Endothelial cell of umbilical vein (primary cell): Measurements from ENCODE around the gene ARHGEF6. TPM values are rescaled to one million over a fixed set of nuclear protein-coding genes. Genes with fewer than 3 reads are reported as not detected.

Experiments used
- BruUV-seq: library from RNA; stranded (reverse); fragments of 400-500 nt; replicated peaks from 2 replicates; lab custom pipeline; 2021; lab: Mats Ljungman, UMichigan
- CTCF ChIA-PET: fragments of 300-600, 350-600 bp; sonication (Branson Sonifier 250); formaldehyde crosslinking; loops from one replicate; lab custom pipeline; 2021; ENCODE audit warnings: antibody characterized with exemption, inconsistent platforms; lab: Charles Lee
- POLR2A ChIA-PET: fragments of 300-600, 350-600 bp; sonication (Branson Sonifier 250); formaldehyde crosslinking; loops from one replicate; lab custom pipeline; 2021; ENCODE audit warnings: antibody characterized with exemption, inconsistent platforms; lab: Charles Lee
- DNase-seq: peaks from one replicate; pipeline ENCODE4 v3.0.0-alpha.2; 2011; ENCODE audit warnings: low read depth, low spot score
- FAIRE-seq: peaks from 2 replicates; lab custom pipeline; 2011; peaks lifted over from hg19 to GRCh38; lab: Jason Lieb, UNC
- H2AFZ ChIP-seq: 2 replicates; pipeline ENCODE4 v1.6.0; 2012; ENCODE audit warnings: low read depth, low read length, control low read depth, inconsistent platforms
- H3K27ac ChIP-seq: 2 replicates; pipeline ENCODE4 v1.5.1; 2011; ENCODE audit warnings: low read depth, mild to moderate bottlenecking, control low read depth, low read length, moderate library complexity; ENCODE audit not compliant: insufficient read depth
- H3K27me3 ChIP-seq, 2 experiments: 2 replicates each; pipeline versions ENCODE4 v1.6.0 to v1.6.1; 2011; ENCODE audit warnings: low read length in 2 of 2, mixed read lengths in 1 of 2; ENCODE audit not compliant: control insufficient read depth in 2 of 2, insufficient read depth in 2 of 2
- H3K36me3 ChIP-seq, 2 experiments: 2 replicates in 1 of 2; 3 replicates in 1 of 2; pipeline ENCODE4 v1.5.1; 2011; ENCODE audit warnings: low read length in 2 of 2, mild to moderate bottlenecking in 1 of 2, moderate library complexity in 1 of 2; ENCODE audit not compliant: control insufficient read depth in 2 of 2, insufficient read depth in 2 of 2; ENCODE audit errors: extremely low read depth in 1 of 2
- H3K4me1 ChIP-seq: 3 replicates; pipeline ENCODE4 v1.5.1; 2011; ENCODE audit warnings: mild to moderate bottlenecking, low read length; ENCODE audit not compliant: control insufficient read depth, insufficient read depth; ENCODE audit errors: extremely low read depth
- H3K4me2 ChIP-seq: 2 replicates; pipeline ENCODE4 v1.6.1; 2011; ENCODE audit warnings: low read length, control low read depth, mixed read lengths; ENCODE audit not compliant: insufficient read depth
- H3K4me3 ChIP-seq, 3 experiments: fragments of 200-600 bp in 1 of 3; sonication (generic), shearing (Covaris generic) in 1 of 3; replicated peaks in 1 of 3; 2 replicates each; pipeline ENCODE4 v1.5.1; 2011 to 2016; ENCODE audit warnings: control low read depth in 3 of 3, low read length in 3 of 3, mild to moderate bottlenecking in 2 of 3, inconsistent platforms in 1 of 3, low read depth in 1 of 3, moderate library complexity in 1 of 3; ENCODE audit not compliant: insufficient read depth in 1 of 3
- H3K79me2 ChIP-seq: 2 replicates; pipeline ENCODE4 v1.6.0; 2012; ENCODE audit warnings: low read length, inconsistent platforms; ENCODE audit not compliant: control insufficient read depth, insufficient read depth
- H3K9ac ChIP-seq: replicated peaks from 2 replicates; pipeline ENCODE3; 2011; ENCODE audit warnings: low read length, control low read depth; ENCODE audit not compliant: insufficient read depth; ENCODE audit errors: extremely low read depth
- H3K9me1 ChIP-seq: replicated peaks from 3 replicates; pipeline ENCODE4 v1.6.0; 2011; ENCODE audit warnings: mild to moderate bottlenecking, low read length; ENCODE audit not compliant: control insufficient read depth, insufficient read depth; ENCODE audit errors: extremely low read depth
- H3K9me3 ChIP-seq: replicated peaks from 2 replicates; pipeline ENCODE4 v1.5.1; 2012; ENCODE audit warnings: low read length, inconsistent platforms; ENCODE audit not compliant: control insufficient read depth, insufficient read depth
- H4K20me1 ChIP-seq: replicated peaks from 2 replicates; pipeline ENCODE3; 2011; ENCODE audit warnings: mild to moderate bottlenecking, low read length; ENCODE audit not compliant: control insufficient read depth, insufficient read depth; ENCODE audit errors: extremely low read depth
- CTCF ChIP-seq, 2 donors: IDR thresholded peaks; 1 replicate in 1 of 2; 2 replicates in 1 of 2; pipeline ENCODE4 v1.5.1; 2011; ENCODE audit warnings: low read length in 2 of 2, mild to moderate bottlenecking in 2 of 2, moderate library complexity in 2 of 2, control low read depth in 1 of 2, inconsistent platforms in 1 of 2, low read depth in 1 of 2; ENCODE audit not compliant: insufficient read depth in 1 of 2; ENCODE audit errors: extremely low read depth in 1 of 2
- EZH2 ChIP-seq: IDR thresholded peaks from 2 replicates; pipeline ENCODE4 v1.6.1; 2012; ENCODE audit warnings: borderline replicate concordance, low read depth, mild to moderate bottlenecking, moderate library complexity, low read length, inconsistent platforms; ENCODE audit not compliant: severe bottlenecking
- FOS ChIP-seq: IDR thresholded peaks from 2 replicates; pipeline ENCODE4 v1.6.1; 2011; ENCODE audit warnings: mild to moderate bottlenecking, low read length, moderate library complexity, borderline replicate concordance; ENCODE audit not compliant: insufficient read depth
- GATA2 ChIP-seq: IDR thresholded peaks from 2 replicates; pipeline ENCODE4 v1.7.0; 2011; ENCODE audit warnings: low read depth, mild to moderate bottlenecking, moderate library complexity, mixed read lengths, low read length; ENCODE audit not compliant: insufficient read length, insufficient read depth
- JUN ChIP-seq: IDR thresholded peaks from 2 replicates; pipeline ENCODE4 v1.6.1; 2011; ENCODE audit warnings: borderline replicate concordance, low read depth; ENCODE audit not compliant: insufficient read length, insufficient read depth
- MAX ChIP-seq: IDR thresholded peaks from 2 replicates; pipeline ENCODE4 v1.6.1; 2011; ENCODE audit not compliant: insufficient read depth, insufficient read length
- MYC ChIP-seq: IDR thresholded peaks from one replicate; pipeline ENCODE4 v1.6.1; 2011; ENCODE audit warnings: mild to moderate bottlenecking, low read depth, low read length
- POLR2A ChIP-seq: IDR thresholded peaks from 2 replicates; pipeline ENCODE4 v1.6.1; 2012; ENCODE audit warnings: low read depth, mild to moderate bottlenecking, control low read depth, low read length
- POLR2AphosphoS5 ChIP-seq: IDR thresholded peaks from 2 replicates; pipeline ENCODE4 v1.6.1; 2012; ENCODE audit warnings: low read depth, mild to moderate bottlenecking, control low read depth, low read length, moderate library complexity; ENCODE audit not compliant: insufficient read depth
- dilution Hi-C: fragments of 300-500 bp; cut with MboI; formaldehyde crosslinking; loops from one replicate; pipeline ENCODE4 v1.15.0; 2019; ENCODE audit warnings: low sequenced_read_pairs; ENCODE audit not compliant: extremely low pct_ligation_motif_present
- intact Hi-C: fragments of 100-400 bp; cut with micrococcal nuclease; formaldehyde crosslinking; loops from one replicate; pipeline ENCODE4 v1.10.0; 2022
- polyA plus RNA-seq, 4 experiments: library from polyadenylated mRNA; depleted of rRNA in 3 of 4; stranded (reverse) in 3 of 4; unstranded in 1 of 4; fragments of >200 nt; gene quantifications; 2 replicates each; pipeline versions ENCODE4 v1.2.1 to v1.2.3, GENCODE V29; 2011 to 2012; ENCODE audit warnings: missing spikeins in 1 of 4
- total RNA-seq: library from RNA; stranded (reverse); gene quantifications from 2 replicates; pipeline ENCODE4 v1.2.3, GENCODE V29; 2021

ARHGEF6 gene
- total and polyA plus RNA-seq, 2 donors (not counting 3 experiments of a cell fraction or from before 2014, with no cell fraction given): 4.9 to 6.4 TPM

DNA sequence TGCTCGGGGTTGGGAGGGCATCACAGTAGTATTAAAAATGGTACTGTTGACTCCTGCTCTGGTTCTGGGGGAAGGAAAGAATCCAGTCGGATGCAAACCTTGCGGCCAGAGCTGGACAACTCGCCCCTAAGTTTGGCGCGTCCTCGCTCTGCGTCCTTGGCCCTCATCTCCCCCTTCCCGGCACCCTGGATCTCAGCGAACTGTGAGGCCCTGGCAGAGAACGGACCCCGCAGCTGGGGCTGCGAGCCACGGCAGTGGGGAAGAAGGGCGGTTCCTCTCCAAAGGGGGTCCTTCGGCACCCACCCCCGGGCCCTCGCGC, 14.0 kb downstream of the ARHGEF6 start:
- H2AFZ ChIP-seq: peak overlapping the region; percentile 82
- peak overlapping the region; percentile 52 for H3K4me2 ChIP-seq
- ChIA-PET CTCF (interaction anchor here (1.3 kb wide), 1 partner anchor 13 kb away, joined by 4 read pairs; no protein-coding TSS in a partner anchor), POLR2A (interaction anchor here (1.2 kb wide), 1 partner anchor 114 kb away, joined by 3 read pairs; the partner anchor contains the start of gene RBMX)
- no peaks in the 10 kb centered on the region for H3K79me2 ChIP-seq
- no peak overlapping the region for H3K27ac ChIP-seq
- H3K27me3 ChIP-seq: no peaks in the 10 kb centered on the region
- no peaks in the 10 kb centered on the region for H3K9me1 ChIP-seq
- FAIRE-seq (no peak), DNase-seq (no peak)
- dilution Hi-C loops: no loop called here
- intact Hi-C loops: loop anchor here (5.0 kb wide), 1 partner anchor 146 kb away; no protein-coding TSS in a partner anchor
- no peaks in the 10 kb centered on the region for H3K9me3 ChIP-seq
- no peaks in the 10 kb centered on the region for H4K20me1 ChIP-seq
- BruUV-seq: no TSS peak
- H3K4me3 ChIP-seq: peak overlapping the region; percentile 35 to 68 (median 52)
- TF ChIP-seq POLR2A (no peak), FOS (no peak), POLR2AphosphoS5 (no peak), GATA2 (no peak), CTCF (IDR thresholded peaks at IDR 0.05; ENCODE audit: extremely low read depth in 1 of 2, insufficient read depth in 1 of 2, low read depth in 1 of 2, low read length in 2 of 2) (no peak), MYC (no peak), MAX (no peak), EZH2 (no peak), JUN (no peak)
- H3K9ac ChIP-seq: no peak overlapping the region
- no peaks in the 10 kb centered on the region for H3K4me1 ChIP-seq
- H3K36me3 ChIP-seq: no peaks in the 10 kb centered on the region
